Measurements from ENCODE around the gene GNG12.

The GNG12 gene

DNA sequence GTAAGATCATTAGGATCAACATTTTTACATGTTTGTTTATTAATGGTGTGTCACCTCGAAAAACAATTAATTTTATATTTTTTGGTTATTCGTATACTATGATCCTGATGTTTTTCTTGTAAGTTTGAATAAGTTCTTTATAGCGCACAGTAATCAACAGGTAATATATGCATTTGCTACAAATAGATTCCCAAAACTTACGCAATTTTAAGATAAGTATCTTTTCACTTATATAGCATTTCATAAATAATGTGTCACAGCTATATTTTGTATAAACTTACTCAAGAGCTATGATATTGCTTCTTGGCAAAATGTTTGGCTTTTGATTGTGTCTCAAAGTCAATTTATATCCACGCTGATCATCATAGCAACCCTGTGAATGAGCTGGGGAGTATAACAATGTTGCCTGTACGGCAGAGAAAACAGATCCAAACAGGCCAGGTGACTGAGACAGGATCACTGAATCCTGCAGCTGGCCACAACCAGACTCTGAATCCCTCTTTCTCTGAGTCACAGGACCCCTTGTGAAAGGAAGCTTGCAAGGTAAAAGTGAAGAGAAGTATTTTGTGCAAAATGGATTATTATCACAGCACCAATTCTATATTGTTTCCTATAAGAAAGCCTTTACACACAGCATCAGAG is 48.6 kb downstream of the GNG12 start:
- no peak for DNase-seq (ENCODE audit: low spot score)

GRCh38 chr1:67780637-67781036 is 52.6 kb downstream of the GNG12 start:
- no peak for DNase-seq (ENCODE audit: low spot score)

DNA sequence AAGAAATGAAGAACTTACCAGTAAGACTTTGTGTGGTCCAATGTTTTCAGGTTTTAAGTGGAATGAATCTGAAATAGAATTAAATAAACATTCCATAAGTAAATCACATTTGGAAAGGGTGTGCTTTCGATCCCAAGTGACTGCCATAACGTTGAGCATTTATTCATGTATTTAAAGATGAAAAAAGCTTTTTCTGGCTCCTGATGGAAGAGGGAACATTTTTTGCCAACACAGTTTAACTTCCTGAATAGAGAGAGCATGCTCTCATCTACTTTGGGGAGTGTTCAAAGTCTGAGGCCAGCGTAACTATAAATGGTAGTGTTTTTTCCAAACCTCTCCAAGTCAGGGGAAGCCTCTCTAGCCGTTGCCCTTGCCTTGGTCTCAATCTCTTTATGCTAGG is 55.8 kb downstream of the GNG12 start:
- no peak for DNase-seq (ENCODE audit: low spot score)

- DNase-seq (ENCODE audit: low spot score), result no peak
Observed at GRCh38 chr1:67777016-67777415, 56.3 kb downstream of the GNG12 start.

DNA sequence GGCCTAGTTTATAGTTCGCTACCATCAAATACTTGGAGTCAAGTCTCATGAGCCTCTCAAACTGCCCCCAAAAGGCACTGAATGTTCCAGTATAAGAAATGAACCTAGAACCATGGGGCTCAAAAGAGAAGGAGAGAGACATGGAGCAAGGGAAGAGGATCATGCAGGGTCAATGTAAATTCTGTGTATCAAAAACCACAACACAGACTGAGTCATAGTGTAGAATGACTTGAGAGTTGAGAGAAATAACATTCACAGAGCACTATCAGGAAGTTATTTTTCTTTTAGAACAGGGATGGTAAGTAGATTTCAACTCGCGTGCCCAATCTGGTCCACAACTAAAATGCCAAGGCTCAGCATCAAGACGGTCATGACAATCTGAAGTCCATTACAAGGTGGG is 59.8 kb downstream of the GNG12 start:
- DNase-seq (ENCODE audit: low spot score), result no peak

DNA sequence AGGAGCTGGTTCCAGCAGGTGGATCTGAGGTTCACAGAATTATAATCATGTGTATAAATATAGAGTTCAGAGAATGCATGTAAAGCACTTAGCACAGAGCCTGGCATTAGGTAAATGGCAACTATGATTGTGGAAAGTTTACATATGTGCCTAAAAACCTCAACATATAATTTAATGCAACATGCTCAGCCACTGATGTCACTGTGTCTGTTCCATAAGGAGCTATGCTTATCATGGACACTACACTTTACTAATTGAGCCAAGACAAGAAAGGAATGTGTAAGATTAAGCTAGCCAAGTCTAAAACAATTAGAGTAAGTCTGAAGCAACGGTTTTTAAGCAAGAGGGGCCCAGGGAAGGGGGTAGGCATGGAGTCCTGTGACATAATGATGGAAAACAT is 61.5 kb downstream of the GNG12 start:
- no peak for DNase-seq (ENCODE audit: low spot score)

GRCh38 chr1:67771152-67771551 is 62.1 kb downstream of the GNG12 start:
- no peak for DNase-seq (ENCODE audit: low spot score)

GRCh38 chr1:67769633-67770256 is 63.5 kb downstream of the GNG12 start:
- DNase-seq (ENCODE audit: low spot score), result no peak

- no peak for DNase-seq (ENCODE audit: low spot score)
Observed at GRCh38 chr1:67768480-67768879, 64.8 kb downstream of the GNG12 start.

- no peak for DNase-seq (ENCODE audit: low spot score)
Observed at GRCh38 chr1:67767103-67767782, 66.0 kb downstream of the GNG12 start.

DNA sequence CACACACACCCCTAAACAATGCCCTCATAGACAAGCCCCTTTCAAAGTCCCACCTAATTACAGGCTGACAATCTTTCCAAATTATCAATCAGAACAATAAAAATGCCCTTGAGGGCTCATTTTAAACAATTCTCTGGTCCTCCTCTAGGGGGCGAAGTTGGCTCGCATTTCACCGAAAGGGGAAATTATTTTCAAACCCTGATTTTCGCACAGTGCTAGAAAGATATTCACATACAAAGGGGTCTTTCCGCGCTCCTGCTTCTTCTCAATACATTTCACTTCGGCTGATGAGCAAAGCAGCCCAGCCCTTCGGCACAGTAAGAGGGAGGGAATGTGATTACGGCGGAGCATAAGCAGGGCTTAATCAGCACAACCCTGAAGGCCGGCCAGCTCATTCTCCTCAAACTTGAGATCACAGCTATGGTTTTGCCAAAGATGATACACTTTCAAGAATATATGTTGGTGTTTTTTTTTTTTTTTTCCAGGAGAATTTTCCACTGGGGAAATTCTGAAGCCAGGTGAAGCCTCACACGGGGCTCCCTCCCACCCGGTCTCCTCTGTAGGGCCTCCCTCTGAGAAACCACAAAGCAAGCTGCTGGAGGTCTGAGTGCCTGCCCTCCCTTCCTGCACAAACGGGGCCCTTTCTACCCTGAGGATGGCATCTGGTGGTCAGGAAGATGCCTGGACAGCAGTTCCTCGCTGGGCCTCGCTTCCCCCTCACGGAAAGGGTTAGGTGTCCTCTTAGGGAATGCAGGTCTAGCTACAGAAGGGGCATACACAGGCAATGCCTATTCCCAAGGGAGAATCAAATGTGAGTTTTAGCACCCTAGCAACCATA is 66.9 kb downstream of the GNG12 start:
- peak; percentile 40 for DNase-seq (ENCODE audit: low spot score)

DNA sequence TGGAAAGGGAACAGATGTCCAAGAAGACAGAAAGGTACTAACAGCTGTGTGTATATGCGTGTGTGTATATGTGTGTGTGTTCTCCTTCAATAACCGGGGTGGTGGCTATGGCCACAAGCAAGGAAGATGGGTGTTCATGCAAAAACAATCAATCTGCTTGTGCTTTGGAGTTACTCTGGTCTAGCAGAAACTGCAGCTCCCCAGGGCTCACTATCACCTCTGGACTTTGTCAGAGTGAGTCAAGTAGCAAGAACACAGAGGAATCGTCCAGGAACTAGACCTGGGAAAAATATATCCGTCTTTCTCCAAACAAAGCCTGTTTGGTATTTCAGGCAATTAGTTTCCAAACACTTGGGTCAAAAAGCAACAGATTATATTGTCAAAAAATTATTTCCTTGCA is 68.6 kb downstream of the GNG12 start:
- DNase-seq (ENCODE audit: low spot score), result no peak

DNA sequence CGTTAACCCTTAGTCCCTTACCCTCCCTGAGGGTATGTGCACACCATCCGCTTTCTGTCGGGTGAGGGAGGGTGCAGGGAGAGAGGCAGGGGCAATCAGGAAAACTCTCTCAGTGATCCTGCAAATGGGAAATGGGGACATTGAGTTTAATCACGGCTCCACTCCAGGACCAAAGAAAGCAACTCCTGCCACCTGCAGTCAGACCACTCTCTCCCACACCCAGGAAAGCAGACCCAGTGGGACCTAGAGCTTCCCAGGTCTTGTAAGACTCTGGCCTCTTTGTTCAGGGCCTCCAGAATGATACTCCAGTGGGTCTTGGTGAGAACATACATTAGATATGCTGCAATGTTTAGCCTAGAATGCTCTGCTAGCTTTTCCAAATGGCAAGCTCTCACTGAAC is 71.5 kb downstream of the GNG12 start:
- DNase-seq (ENCODE audit: low spot score), result no peak

- DNase-seq (ENCODE audit: low spot score), result no peak
Observed at GRCh38 chr1:67761091-67761490, 72.2 kb downstream of the GNG12 start.

DNA sequence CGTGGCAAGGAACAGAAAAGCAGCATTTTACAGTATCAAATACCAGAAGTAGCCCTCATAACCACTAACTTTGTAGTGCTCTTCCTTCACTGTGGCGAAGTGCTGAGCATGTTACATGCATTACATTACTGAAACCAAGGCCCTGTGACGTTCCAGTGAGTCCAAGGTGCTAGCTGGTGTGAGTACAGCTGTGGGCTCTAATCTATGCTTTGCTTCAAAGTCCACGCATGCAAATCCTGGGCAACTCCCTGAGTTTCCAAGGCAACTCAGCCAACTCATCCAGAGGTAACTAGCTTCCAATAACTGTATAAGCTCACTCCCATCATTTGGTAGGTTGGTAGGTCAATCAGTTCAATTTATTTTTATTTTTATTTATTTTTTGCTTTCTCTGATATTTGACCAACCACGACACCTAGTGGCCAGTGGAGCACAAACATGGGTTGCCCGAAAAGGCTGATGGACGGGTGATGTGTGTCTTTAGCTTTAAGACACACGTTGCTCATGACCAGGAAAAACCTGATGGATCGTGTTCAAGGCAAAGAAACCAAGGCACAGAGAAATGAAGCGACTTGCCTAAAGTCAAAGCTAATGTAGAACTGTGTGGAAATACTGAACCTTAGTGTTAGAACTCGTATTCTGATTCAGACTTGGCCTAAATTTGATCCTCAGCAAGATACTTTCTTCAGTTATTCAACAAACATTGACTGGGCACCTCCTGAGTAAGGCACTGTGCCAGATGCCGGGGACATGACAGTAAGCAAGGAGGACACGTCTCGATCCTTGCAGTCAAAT is 73.0 kb downstream of the GNG12 start:
- DNase-seq (ENCODE audit: low spot score), result peak; percentile 60

- peak; percentile 26 for DNase-seq (ENCODE audit: low spot score)
Observed at GRCh38 chr1:67759692-67760029, 73.6 kb downstream of the GNG12 start.

GRCh38 chr1:67759066-67759465 is 74.2 kb downstream of the GNG12 start:
- DNase-seq (ENCODE audit: low spot score), result no peak

DNA sequence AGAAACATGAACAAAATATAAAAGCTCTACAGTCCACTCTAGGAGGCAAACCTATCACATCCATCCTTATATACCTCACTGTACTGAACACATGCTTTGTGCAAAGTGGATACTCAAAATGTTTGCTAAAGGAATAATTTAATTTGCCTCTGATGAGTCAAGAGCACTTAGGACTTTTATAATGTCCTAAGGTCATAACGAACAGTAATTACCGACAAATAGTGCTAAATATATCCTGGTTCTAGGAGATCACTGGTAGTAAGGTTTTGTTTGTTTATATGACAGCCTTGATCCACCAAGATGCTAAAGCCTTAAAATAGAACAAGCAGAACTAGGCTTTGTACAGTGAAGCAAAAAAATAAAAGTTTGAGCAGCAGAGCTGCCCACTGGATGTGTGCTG is 77.6 kb downstream of the GNG12 start:
- no peak for DNase-seq (ENCODE audit: low spot score)

- DNase-seq (ENCODE audit: low spot score), result no peak
Observed at GRCh38 chr1:67755160-67755559, 78.1 kb downstream of the GNG12 start.

DNA sequence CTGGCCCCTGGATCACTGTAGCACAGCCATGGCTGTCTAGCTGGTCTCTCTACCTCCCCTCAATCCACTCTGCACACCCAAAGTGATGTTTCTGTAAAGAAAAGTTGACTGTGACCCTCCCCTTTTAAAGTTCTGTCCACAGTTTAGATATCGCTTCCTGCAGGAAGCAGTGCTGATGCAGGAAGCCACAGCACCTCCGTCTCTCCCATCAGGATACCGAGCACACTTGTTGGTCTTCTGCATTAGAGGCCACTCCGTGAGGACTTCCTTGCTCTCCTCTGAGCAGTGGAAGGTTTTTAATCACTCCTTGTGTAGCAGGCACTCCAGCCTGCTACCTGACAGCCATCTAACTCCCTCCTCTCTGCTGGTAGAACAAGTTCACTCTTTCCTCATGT is 78.7 kb downstream of the GNG12 start:
- no peak for DNase-seq (ENCODE audit: low spot score)

GRCh38 chr1:67753776-67754525 is 79.3 kb downstream of the GNG12 start:
- DNase-seq (ENCODE audit: low spot score), result no peak
